A549 treated with DMSO at 1 μM for 4 hours (cell line): ENCODE data around the gene DPH6. TPM values are rescaled to one million over a fixed set of nuclear protein-coding genes. Genes with fewer than 3 reads are reported as not detected.

Experiments used
- total RNA-seq: library from RNA; stranded (reverse); fragments of 200-300 nt; extraction: Qiagen RNA extraction; gene quantifications from 5 replicates; pipeline ENCODE4 v1.2.3, GENCODE V29; 2022; ENCODE audit warnings: low read depth

Gene DPH6, protein sequence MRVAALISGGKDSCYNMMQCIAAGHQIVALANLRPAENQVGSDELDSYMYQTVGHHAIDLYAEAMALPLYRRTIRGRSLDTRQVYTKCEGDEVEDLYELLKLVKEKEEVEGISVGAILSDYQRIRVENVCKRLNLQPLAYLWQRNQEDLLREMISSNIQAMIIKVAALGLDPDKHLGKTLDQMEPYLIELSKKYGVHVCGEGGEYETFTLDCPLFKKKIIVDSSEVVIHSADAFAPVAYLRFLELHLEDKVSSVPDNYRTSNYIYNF
- 11.9 to 15.7 TPM (median 13.4 TPM) in 5 replicates for total RNA-seq

DNA sequence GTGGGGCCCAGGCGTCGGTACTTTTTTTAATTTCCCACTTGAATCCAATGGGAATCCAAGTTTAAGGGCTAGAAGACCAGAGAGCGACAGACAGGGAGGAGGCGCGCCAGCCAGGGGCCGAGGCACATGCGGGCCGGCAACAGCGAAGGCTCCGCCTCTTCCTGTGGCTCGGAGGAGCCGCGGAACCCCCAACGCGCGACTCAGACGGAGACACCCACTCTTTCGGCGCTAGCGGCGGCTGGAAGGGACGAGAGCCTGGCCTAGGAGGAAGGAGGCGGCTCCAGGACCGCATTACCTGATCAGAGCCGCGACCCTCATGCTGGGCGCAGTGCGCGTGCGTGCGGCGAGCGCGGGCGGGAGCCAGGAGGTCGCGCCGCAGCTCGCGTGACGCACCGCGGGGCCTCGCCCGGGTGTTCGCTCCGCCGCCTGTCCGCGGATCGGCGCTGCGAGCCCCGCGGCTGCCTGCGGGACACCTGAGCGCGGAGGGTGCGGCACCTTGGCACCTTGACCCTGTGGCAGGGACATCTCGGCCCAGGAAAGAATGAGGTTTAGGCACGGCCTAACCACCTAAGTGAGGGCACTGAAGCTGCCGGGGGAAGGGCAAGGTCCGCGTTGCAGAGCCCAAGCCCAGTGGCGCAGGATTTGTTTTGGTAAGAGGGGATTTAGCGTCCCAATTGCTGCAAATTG, at the start of gene DPH6:
TSS of gene DPH6 (minus strand) at position 342 of the 687 bp plus-strand sequence. CDS start at position 318, 24 bp downstream.

